Neural crest cell (in vitro differentiated cells): Measurements from ENCODE around the gene OR51B6. TPM values are rescaled to one million over a fixed set of nuclear protein-coding genes. Genes with fewer than 3 reads are reported as not detected.
"Not testable (repeated sequence)": the region's sequence is repeated elsewhere in the genome, so short reads cannot be mapped to it uniquely, and the experiment has no call there.

Experiments
- DNase-seq: peaks from one replicate; pipeline ENCODE4 v3.0.0; 2021; ENCODE audit warnings: low read depth, mixed read lengths, low spot score
- H3K27ac Mint-ChIP-seq: one replicate; pipeline ENCODE4 v1.8.0; 2021; ENCODE audit warnings: mild to moderate bottlenecking, mixed read lengths; ENCODE audit not compliant: unreplicated experiment
- H3K27me3 Mint-ChIP-seq: 2 replicates; pipeline ENCODE4 v1.8.0; 2021; ENCODE audit warnings: low read depth, mild to moderate bottlenecking, mixed read lengths
- H3K36me3 Mint-ChIP-seq: 2 replicates; pipeline ENCODE4 v1.8.0; 2021; ENCODE audit warnings: low read depth, mild to moderate bottlenecking, mixed read lengths
- H3K4me1 Mint-ChIP-seq: 2 replicates; pipeline ENCODE4 v1.8.0; 2021; ENCODE audit warnings: mixed read lengths
- H3K4me3 Mint-ChIP-seq: one replicate; pipeline ENCODE4 v1.8.0; 2021; ENCODE audit warnings: mild to moderate bottlenecking, mixed read lengths
- H3K9me3 Mint-ChIP-seq: 2 replicates; pipeline ENCODE4 v1.8.0; 2021; ENCODE audit warnings: mixed read lengths
- CTCF ChIP-seq: fragments of 200-600 bp; sonication (generic); conservative IDR thresholded peaks from 2 replicates; pipeline ENCODE4 v1.5.0; 2021; ENCODE audit warnings: antibody characterized with exemption, mild to moderate bottlenecking
- total RNA-seq: library from RNA; stranded (reverse); gene quantifications from 2 replicates; pipeline ENCODE4 v1.2.1, GENCODE V29; 2021

OR51B6 gene
- total RNA-seq, 1 donor from 2014 or later, result not detected

- no peaks in the 10 kb centered on the region for H3K4me1 Mint-ChIP-seq
- no peaks in the 10 kb centered on the region for H3K27me3 Mint-ChIP-seq
- H3K27ac Mint-ChIP-seq, result no peak overlapping the region
- H3K9me3 Mint-ChIP-seq, result no peaks in the 10 kb centered on the region
- no peaks in the 10 kb centered on the region for H3K36me3 Mint-ChIP-seq
- no peak for DNase-seq
- TF ChIP-seq CTCF, result no peak
- H3K4me3 Mint-ChIP-seq, result no peak overlapping the region
Observed at GRCh38 chr11:5339771-5340322, 11.5 kb upstream of the OR51B6 start.

- Mint-ChIP-seq H3K27me3 (peaks cover 26% of the 10 kb centered on the region), H3K9me3 (no peaks in the 10 kb centered on the region), H3K4me3 (no peak within 1 kb of the TSS), H3K36me3 (no peaks in the 10 kb centered on the region), H3K4me1 (no peaks in the 10 kb centered on the region), H3K27ac (no peak within 1 kb of the TSS)
- no peak for DNase-seq
- TF ChIP-seq CTCF, result no peak
Observed at GRCh38 chr11:5343474-5344335, 7.6 kb upstream of the OR51B6 start, which contains the start of gene OR51B5. OR51B5 (minus strand) TSS chr11:5343524; CDS start chr11:5343524, 0 bp downstream.

GRCh38 chr11:5345831-5346230 is 5.5 kb upstream of the OR51B6 start:
- Mint-ChIP-seq H3K9me3 (no peaks in the 10 kb centered on the region), H3K27ac (no peak overlapping the region), H3K4me3 (no peak overlapping the region), H3K36me3 (no peaks in the 10 kb centered on the region), H3K27me3 (peaks cover 37% of the 10 kb centered on the region), H3K4me1 (no peaks in the 10 kb centered on the region)
- no peak for TF ChIP-seq CTCF
- DNase-seq, result no peak

- peaks cover 43% of the 10 kb centered on the region for H3K27me3 Mint-ChIP-seq
- DNase-seq, result no peak
- H3K4me3 Mint-ChIP-seq, result no peak overlapping the region
- H3K4me1 Mint-ChIP-seq, result no peaks in the 10 kb centered on the region
- H3K36me3 Mint-ChIP-seq, result no peaks in the 10 kb centered on the region
- no peak for TF ChIP-seq CTCF
- H3K9me3 Mint-ChIP-seq, result no peaks in the 10 kb centered on the region
- H3K27ac Mint-ChIP-seq, result no peak overlapping the region
Observed at GRCh38 chr11:5348551-5349194, 2.6 kb upstream of the OR51B6 start.

- Mint-ChIP-seq H3K27me3 (peaks cover 43% of the 10 kb centered on the region), H3K27ac (no peak overlapping the region), H3K4me1 (no peaks in the 10 kb centered on the region), H3K4me3 (no peak overlapping the region), H3K9me3 (no peaks in the 10 kb centered on the region), H3K36me3 (no peaks in the 10 kb centered on the region)
- DNase-seq, result no peak
- TF ChIP-seq CTCF, result no peak
Observed at GRCh38 chr11:5349550-5349949, 1.8 kb upstream of the OR51B6 start.

- not testable (repeated sequence) for H3K36me3 Mint-ChIP-seq, H3K9me3 Mint-ChIP-seq, H3K27ac Mint-ChIP-seq, DNase-seq, H3K4me3 Mint-ChIP-seq, H3K4me1 Mint-ChIP-seq, H3K27me3 Mint-ChIP-seq
Observed at GRCh38 chr11:5356031-5356430, 4.7 kb downstream of the OR51B6 start.
